Liver (tissue), 9 donors: ENCODE results near the gene MAGI1. TPM values are rescaled to one million over a fixed set of nuclear protein-coding genes. Genes with fewer than 3 reads are reported as not detected.

Experiments used
- DNase-seq: peaks from one replicate; pipeline ENCODE4 v3.0.0-alpha.2; 2017; ENCODE audit warnings: low spot score
- H3K27ac ChIP-seq, 2 donors: one replicate each; pipeline ENCODE4 v1.7.0; 2013; ENCODE audit warnings: inconsistent platforms in 2 of 2, low read length in 2 of 2, control low read depth in 1 of 2, low read depth in 1 of 2, mild to moderate bottlenecking in 1 of 2
- H3K27me3 ChIP-seq, 4 donors: one replicate each; pipeline versions ENCODE4 v1.6.1 to v1.7.0; 2013; ENCODE audit warnings: low read length in 3 of 4, inconsistent platforms in 1 of 4, mild to moderate bottlenecking in 1 of 4, moderate library complexity in 1 of 4; ENCODE audit not compliant: control insufficient read depth in 4 of 4, insufficient read depth in 4 of 4
- H3K36me3 ChIP-seq, 4 donors: one replicate each; pipeline versions ENCODE4 v1.6.1 to v1.7.0; 2013; ENCODE audit warnings: low read length in 3 of 4, mild to moderate bottlenecking in 3 of 4, low read depth in 1 of 4, moderate library complexity in 1 of 4; ENCODE audit not compliant: control insufficient read depth in 4 of 4, insufficient read depth in 3 of 4
- H3K4me1 ChIP-seq, 4 donors: one replicate each; pipeline versions ENCODE4 v1.6.1 to v1.7.0; 2013; ENCODE audit warnings: low read length in 3 of 4, mild to moderate bottlenecking in 3 of 4, moderate library complexity in 1 of 4; ENCODE audit not compliant: control insufficient read depth in 4 of 4, insufficient read depth in 4 of 4
- H3K4me3 ChIP-seq, 3 donors: one replicate each; pipeline versions ENCODE4 v1.6.1 to v1.7.0; 2013; ENCODE audit warnings: low read length in 3 of 3, control low read depth in 1 of 3, low read depth in 1 of 3, mild to moderate bottlenecking in 1 of 3
- H3K9ac ChIP-seq, 2 donors: one replicate each; pipeline ENCODE4 v1.7.0; 2013; ENCODE audit warnings: low read length in 2 of 2, mild to moderate bottlenecking in 2 of 2, moderate library complexity in 2 of 2, control low read depth in 1 of 2, low read depth in 1 of 2
- H3K9me3 ChIP-seq, 4 donors: one replicate each; pipeline versions ENCODE4 v1.6.1 to v1.7.0; 2013; ENCODE audit warnings: low read length in 3 of 4; ENCODE audit not compliant: control insufficient read depth in 4 of 4
- EGR1 ChIP-seq, 2 donors: IDR thresholded peaks; 2 replicates each; pipeline ENCODE4 v1.6.1; 2016 to 2018; ENCODE audit warnings: antibody characterized with exemption in 2 of 2, low read depth in 2 of 2
- FOXA1 ChIP-seq: IDR thresholded peaks from 2 replicates; pipeline ENCODE4 v1.6.1; 2016; ENCODE audit warnings: antibody characterized with exemption
- FOXA2 ChIP-seq: IDR thresholded peaks from 2 replicates; pipeline ENCODE4 v1.6.1; 2016; ENCODE audit warnings: antibody characterized with exemption
- GABPA ChIP-seq, 2 donors: IDR thresholded peaks in 1 of 2; conservative IDR thresholded peaks in 1 of 2; 2 replicates each; pipeline ENCODE4 v1.6.1; 2016; ENCODE audit warnings: antibody characterized with exemption in 2 of 2, mild to moderate bottlenecking in 1 of 2, moderate library complexity in 1 of 2
- HNF4A ChIP-seq, 2 donors: conservative IDR thresholded peaks; 2 replicates each; pipeline ENCODE4 v1.6.1; 2016; ENCODE audit warnings: antibody characterized with exemption in 2 of 2, mild to moderate bottlenecking in 2 of 2
- HNF4G ChIP-seq: IDR thresholded peaks from 2 replicates; pipeline ENCODE4 v1.6.1; 2016; ENCODE audit warnings: antibody characterized with exemption
- JUND ChIP-seq, 2 donors: IDR thresholded peaks; 2 replicates each; pipeline ENCODE4 v1.6.1; 2016; ENCODE audit warnings: antibody characterized with exemption in 2 of 2
- NR2F2 ChIP-seq: IDR thresholded peaks from 2 replicates; pipeline ENCODE4 v1.6.1; 2016; ENCODE audit warnings: antibody characterized with exemption
- RAD21 ChIP-seq, 2 donors: IDR thresholded peaks; 2 replicates each; pipeline ENCODE4 v1.6.1; 2016; ENCODE audit warnings: antibody characterized with exemption in 2 of 2, mild to moderate bottlenecking in 2 of 2
- RXRA ChIP-seq, 2 donors: IDR thresholded peaks; 2 replicates each; pipeline ENCODE4 v1.6.1; 2017 to 2018; ENCODE audit warnings: antibody characterized with exemption in 2 of 2, mild to moderate bottlenecking in 1 of 2
- SP1 ChIP-seq: IDR thresholded peaks from 2 replicates; pipeline ENCODE4 v1.6.1; 2018; ENCODE audit warnings: antibody characterized with exemption, mild to moderate bottlenecking
- TAF1 ChIP-seq: conservative IDR thresholded peaks from 2 replicates; pipeline ENCODE4 v1.6.1; 2016; ENCODE audit warnings: antibody characterized with exemption, mild to moderate bottlenecking
- YY1 ChIP-seq: IDR thresholded peaks from 2 replicates; pipeline ENCODE4 v1.6.1; 2016; ENCODE audit warnings: antibody characterized with exemption, mild to moderate bottlenecking
- WGBS: extraction: QIAGEN DNeasy Blood & Tissue Kit; methylation state at CpG from one replicate; pipeline ENCODE4 v1.1.7; 2013; 5-methylcytosine and 5-hydroxymethylcytosine counted together
- polyA plus RNA-seq, 2 donors: library from polyadenylated mRNA; stranded (reverse) in 1 of 2; unstranded in 1 of 2; fragments of 200-250 nt in 1 of 2; fragments of >200 nt in 1 of 2; fragmentation: Nextera tagmentation in 1 of 2; extraction: Ambion mirVana in 1 of 2; gene quantifications; one replicate each; pipeline versions ENCODE4 v1.2.1 to v1.2.3, GENCODE V29; 2013 to 2015
- total RNA-seq, 2 donors: library from RNA; depleted of rRNA; stranded (reverse); fragments of >200 nt; gene quantifications; one replicate each; pipeline ENCODE4 v1.2.3, GENCODE V29; 2014
- TF ChIP-seq, protein P1 (sequence below): fragments of 150-350 bp; IDR thresholded peaks from 2 replicates; pipeline ENCODE4 v1.5.1; 2017; ENCODE audit warnings: improper control_type of control experiment, low read depth, low read length; ENCODE audit not compliant: missing input control
- TF ChIP-seq, protein P2 (sequence below): IDR thresholded peaks from 2 replicates; pipeline ENCODE4 v1.6.1; 2016; ENCODE audit warnings: antibody characterized with exemption, mild to moderate bottlenecking
- TF ChIP-seq, protein P3 (sequence below): IDR thresholded peaks from 2 replicates; pipeline ENCODE4 v1.6.1; 2016; ENCODE audit warnings: antibody characterized with exemption
- TF ChIP-seq, protein P4 (sequence below): IDR thresholded peaks from 2 replicates; pipeline ENCODE4 v1.6.1; 2016; ENCODE audit warnings: antibody characterized with exemption
- TF ChIP-seq, protein P5 (sequence below): IDR thresholded peaks from 2 replicates; pipeline ENCODE4 v1.6.1; 2016; ENCODE audit warnings: antibody characterized with exemption
- donor health status: healthy.
- donor health status: healthy.
- donor health status: healthy.
- donor health status: healthy.
- donor health status: healthy.

The MAGI1 gene
- total and polyA plus RNA-seq, 4 donors: 9.6 to 68.8 (median 14.0) TPM

DNA sequence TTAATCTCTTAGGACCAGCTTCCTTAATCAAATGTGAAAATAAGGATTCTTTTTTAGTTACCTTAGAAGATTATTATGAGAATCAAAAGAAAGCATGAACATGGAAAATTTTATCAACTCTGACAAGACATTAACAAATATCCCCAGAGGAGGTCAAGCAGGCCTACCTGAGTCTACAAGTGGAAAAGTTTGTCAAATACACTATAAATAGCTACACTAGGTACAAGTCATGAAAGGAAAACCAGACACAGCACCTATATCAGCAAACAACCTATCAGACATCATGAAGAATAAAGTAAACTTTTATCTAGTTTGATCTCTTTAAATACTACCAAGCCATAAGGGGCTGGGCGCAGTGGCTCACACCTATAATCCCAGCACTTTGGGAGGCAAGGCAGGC lies 126.1 kb downstream of the MAGI1 start:
- TF ChIP-seq NR2F2 (no peak), HNF4A (conservative IDR thresholded peaks at IDR 0.05) (no peak), RXRA (IDR thresholded peaks at IDR 0.05) (no peak), FOXA1 (no peak), FOXA2 (no peak), EGR1 (IDR thresholded peaks at IDR 0.05; ENCODE audit: low read depth in 2 of 2) (no peak), RAD21 (IDR thresholded peaks at IDR 0.05) (no peak), HNF4G (no peak), YY1 (no peak), JUND (IDR thresholded peaks at IDR 0.05) (no peak)
- TF ChIP-seq, protein P1, sequence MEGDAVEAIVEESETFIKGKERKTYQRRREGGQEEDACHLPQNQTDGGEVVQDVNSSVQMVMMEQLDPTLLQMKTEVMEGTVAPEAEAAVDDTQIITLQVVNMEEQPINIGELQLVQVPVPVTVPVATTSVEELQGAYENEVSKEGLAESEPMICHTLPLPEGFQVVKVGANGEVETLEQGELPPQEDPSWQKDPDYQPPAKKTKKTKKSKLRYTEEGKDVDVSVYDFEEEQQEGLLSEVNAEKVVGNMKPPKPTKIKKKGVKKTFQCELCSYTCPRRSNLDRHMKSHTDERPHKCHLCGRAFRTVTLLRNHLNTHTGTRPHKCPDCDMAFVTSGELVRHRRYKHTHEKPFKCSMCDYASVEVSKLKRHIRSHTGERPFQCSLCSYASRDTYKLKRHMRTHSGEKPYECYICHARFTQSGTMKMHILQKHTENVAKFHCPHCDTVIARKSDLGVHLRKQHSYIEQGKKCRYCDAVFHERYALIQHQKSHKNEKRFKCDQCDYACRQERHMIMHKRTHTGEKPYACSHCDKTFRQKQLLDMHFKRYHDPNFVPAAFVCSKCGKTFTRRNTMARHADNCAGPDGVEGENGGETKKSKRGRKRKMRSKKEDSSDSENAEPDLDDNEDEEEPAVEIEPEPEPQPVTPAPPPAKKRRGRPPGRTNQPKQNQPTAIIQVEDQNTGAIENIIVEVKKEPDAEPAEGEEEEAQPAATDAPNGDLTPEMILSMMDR: no peak
- TF ChIP-seq, protein P2, sequence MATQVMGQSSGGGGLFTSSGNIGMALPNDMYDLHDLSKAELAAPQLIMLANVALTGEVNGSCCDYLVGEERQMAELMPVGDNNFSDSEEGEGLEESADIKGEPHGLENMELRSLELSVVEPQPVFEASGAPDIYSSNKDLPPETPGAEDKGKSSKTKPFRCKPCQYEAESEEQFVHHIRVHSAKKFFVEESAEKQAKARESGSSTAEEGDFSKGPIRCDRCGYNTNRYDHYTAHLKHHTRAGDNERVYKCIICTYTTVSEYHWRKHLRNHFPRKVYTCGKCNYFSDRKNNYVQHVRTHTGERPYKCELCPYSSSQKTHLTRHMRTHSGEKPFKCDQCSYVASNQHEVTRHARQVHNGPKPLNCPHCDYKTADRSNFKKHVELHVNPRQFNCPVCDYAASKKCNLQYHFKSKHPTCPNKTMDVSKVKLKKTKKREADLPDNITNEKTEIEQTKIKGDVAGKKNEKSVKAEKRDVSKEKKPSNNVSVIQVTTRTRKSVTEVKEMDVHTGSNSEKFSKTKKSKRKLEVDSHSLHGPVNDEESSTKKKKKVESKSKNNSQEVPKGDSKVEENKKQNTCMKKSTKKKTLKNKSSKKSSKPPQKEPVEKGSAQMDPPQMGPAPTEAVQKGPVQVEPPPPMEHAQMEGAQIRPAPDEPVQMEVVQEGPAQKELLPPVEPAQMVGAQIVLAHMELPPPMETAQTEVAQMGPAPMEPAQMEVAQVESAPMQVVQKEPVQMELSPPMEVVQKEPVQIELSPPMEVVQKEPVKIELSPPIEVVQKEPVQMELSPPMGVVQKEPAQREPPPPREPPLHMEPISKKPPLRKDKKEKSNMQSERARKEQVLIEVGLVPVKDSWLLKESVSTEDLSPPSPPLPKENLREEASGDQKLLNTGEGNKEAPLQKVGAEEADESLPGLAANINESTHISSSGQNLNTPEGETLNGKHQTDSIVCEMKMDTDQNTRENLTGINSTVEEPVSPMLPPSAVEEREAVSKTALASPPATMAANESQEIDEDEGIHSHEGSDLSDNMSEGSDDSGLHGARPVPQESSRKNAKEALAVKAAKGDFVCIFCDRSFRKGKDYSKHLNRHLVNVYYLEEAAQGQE: no peak
- TF ChIP-seq, protein P3, sequence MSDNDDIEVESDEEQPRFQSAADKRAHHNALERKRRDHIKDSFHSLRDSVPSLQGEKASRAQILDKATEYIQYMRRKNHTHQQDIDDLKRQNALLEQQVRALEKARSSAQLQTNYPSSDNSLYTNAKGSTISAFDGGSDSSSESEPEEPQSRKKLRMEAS: no peak
- TF ChIP-seq, protein P4, sequence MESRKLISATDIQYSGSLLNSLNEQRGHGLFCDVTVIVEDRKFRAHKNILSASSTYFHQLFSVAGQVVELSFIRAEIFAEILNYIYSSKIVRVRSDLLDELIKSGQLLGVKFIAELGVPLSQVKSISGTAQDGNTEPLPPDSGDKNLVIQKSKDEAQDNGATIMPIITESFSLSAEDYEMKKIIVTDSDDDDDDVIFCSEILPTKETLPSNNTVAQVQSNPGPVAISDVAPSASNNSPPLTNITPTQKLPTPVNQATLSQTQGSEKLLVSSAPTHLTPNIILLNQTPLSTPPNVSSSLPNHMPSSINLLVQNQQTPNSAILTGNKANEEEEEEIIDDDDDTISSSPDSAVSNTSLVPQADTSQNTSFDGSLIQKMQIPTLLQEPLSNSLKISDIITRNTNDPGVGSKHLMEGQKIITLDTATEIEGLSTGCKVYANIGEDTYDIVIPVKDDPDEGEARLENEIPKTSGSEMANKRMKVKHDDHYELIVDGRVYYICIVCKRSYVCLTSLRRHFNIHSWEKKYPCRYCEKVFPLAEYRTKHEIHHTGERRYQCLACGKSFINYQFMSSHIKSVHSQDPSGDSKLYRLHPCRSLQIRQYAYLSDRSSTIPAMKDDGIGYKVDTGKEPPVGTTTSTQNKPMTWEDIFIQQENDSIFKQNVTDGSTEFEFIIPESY: no peak
- no peaks in the 10 kb centered on the region for H3K36me3 ChIP-seq
- no peak overlapping the region for H3K27ac ChIP-seq
- H3K4me1 ChIP-seq: no peaks in the 10 kb centered on the region
- no peaks in the 10 kb centered on the region for H3K27me3 ChIP-seq
- no peak overlapping the region for H3K4me3 ChIP-seq
- peaks cover 0 to 3% (median 0%) of the 10 kb centered on the region in 4 donors for H3K9me3 ChIP-seq
- H3K9ac ChIP-seq: no peak overlapping the region
- DNase-seq: no peak
- 97% methylated on average over 1 of the region's 1 CpG for WGBS

DNA sequence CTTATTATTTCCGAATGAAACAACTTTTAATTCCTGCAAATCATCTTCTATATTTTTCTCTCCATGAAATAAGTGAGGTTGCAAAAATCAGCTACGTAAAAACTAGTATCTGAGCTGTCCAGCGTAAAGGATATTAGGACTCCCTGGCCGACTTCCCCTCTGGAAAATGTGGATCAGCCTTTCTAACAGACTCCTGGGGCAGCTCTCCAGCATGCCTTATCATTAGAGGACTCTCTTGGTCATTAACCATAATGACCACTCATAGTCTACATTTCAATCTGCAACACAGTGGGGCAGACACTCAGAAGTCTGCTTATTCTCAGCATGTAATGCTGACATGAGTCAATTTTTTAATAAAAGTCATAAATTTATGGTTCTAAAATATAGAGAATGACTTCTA lies 130.1 kb downstream of the MAGI1 start:
- Histone ChIP-seq H3K4me1 (peaks cover 0 to 4% (median under 1%) of the 10 kb centered on the region in 4 donors), H3K9me3 (no peaks in the 10 kb centered on the region), H3K4me3 (no peak overlapping the region), H3K27me3 (no peaks in the 10 kb centered on the region), H3K27ac (no peak overlapping the region), H3K9ac (no peak overlapping the region), H3K36me3 (no peaks in the 10 kb centered on the region)
- WGBS: 91% methylated on average over 4 of the region's 4 CpGs
- DNase-seq: no peak
- TF ChIP-seq, protein P2: no peak
- TF ChIP-seq HNF4G: no peak
- TF ChIP-seq, protein P4: no peak
- TF ChIP-seq SP1: no peak
- no peak for TF ChIP-seq HNF4A (conservative IDR thresholded peaks at IDR 0.05)
- no peak for TF ChIP-seq EGR1 (IDR thresholded peaks at IDR 0.05; ENCODE audit: low read depth in 2 of 2)
- no peak for TF ChIP-seq RAD21 (IDR thresholded peaks at IDR 0.05)
- TF ChIP-seq GABPA (IDR thresholded peaks at IDR 0.05 in 1 of 2, conservative IDR thresholded peaks at IDR 0.05 in 1 of 2): no peak
- TF ChIP-seq JUND (IDR thresholded peaks at IDR 0.05): no peak
- no peak for TF ChIP-seq TAF1
- TF ChIP-seq, protein P3: no peak
- TF ChIP-seq, protein P5, sequence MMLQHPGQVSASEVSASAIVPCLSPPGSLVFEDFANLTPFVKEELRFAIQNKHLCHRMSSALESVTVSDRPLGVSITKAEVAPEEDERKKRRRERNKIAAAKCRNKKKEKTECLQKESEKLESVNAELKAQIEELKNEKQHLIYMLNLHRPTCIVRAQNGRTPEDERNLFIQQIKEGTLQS: no peak
- TF ChIP-seq RXRA (IDR thresholded peaks at IDR 0.05): no peak
- no peak for TF ChIP-seq FOXA2
